Non-pigmented ciliary epithelial cell (primary cell): ENCODE data around the gene CLPX.
"Not testable (repeated sequence)": the region's sequence is repeated elsewhere in the genome, so short reads cannot be mapped to it uniquely, and the experiment has no call there.

Experiments used
- DNase-seq: peaks from one replicate; pipeline ENCODE4 v3.0.0-alpha.2; 2010; ENCODE audit warnings: low read depth

Gene CLPX

DNA sequence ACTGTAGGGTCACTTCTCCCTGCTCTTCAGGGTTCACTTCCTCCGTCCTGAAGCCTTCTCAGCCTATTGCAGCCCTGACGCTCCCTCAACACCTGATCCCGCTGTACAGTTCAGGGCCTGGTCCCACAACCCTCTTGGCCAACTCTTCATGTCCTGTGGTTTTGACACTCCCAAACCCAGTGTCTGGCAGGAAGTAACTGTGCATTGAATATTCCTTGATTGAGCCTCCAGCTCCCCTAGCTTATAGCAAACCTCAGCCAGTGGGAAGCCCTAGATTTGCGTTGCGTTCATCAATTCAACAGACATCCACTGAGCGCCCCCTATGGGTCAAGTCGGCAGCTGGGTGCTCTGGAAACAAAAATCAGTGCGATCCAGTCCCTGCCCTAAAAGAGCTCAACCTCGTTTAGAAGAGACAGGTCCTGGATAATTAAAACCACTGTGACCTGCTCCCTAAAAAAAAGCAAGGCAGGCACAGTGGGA lies 83.7 kb downstream of the CLPX start:
- no peak for DNase-seq

GRCh38 chr15:65100442-65100841 lies 84.7 kb downstream of the CLPX start:
- no peak for DNase-seq

- not testable (repeated sequence) for DNase-seq
Measured at GRCh38 chr15:65099801-65100200, 85.3 kb downstream of the CLPX start.

DNA sequence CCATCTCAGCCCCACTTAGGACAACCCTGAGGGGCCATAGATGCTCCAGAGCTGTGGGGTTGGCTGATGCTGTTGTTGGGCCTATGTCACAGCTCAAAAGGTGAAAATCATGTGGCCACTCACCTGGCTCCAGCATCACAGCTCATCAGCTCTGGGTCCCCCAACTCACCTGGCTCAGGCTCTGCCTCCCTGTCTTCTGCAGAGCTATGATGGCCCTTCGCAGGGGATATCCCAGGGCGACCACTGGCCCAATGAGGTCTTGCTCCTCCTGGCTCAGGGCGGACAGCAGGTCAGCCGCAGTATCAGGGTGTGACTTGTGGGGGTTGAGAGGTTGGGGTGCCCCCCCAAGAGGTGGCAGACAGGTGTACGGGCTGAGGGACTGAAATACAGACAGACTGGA lies 85.8 kb downstream of the CLPX start:
- no peak for DNase-seq
